ENCODE results near the gene FOXA3.

FOXA3 gene

GRCh38 chr19:45863840-45864628 lies at the start of gene FOXA3:
Gene FOXA3, plus strand, starts transcription at chr19:45864326. Its CDS starts 131 bp downstream, at chr19:45864457.
- DNase-seq (ENCODE audit: low spot score), result peak; percentile 69

DNA sequence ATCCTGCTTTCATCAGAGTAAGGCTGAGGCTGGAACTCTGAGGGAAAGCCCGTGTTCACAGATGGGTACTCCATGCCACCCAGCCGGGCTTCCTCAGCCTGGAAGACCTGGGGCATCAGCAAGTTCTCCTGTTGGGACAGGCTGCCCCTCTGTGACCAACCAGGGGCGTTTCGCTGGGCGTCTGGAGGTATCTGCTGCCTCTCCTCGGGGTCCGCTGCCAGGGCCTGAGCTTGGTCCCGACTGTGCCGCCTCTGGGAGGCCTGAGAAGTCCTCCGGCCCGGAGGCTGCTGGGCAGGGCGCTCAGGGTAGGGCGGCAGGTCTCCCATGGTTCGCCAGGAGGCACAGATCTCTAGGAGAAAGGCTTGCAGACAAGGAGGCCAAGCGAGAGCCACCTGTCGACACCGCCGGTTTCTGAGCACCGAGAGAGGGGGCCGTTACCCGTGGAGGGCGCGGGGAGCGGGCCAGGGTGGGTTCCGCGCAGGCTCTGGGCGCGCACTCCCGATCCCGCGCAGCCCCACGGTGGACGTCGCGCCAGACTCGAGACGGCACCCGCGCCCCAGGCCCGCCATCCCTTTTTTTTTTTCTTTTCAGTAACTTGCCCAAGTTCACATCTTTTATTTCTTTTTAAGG lies 49.2 kb upstream of the FOXA3 start, which contains the start of gene RSPH6A:
Gene RSPH6A (minus strand): TSS at position 458 of the 630 bp plus-strand sequence. CDS start 132 bp downstream, at position 326.
- DNase-seq (ENCODE audit: low spot score), result no peak

- no peak for DNase-seq (ENCODE audit: low spot score)
These were observed 48.5 kb upstream of the FOXA3 start for GRCh38 chr19:45815481-45816216.

DNA sequence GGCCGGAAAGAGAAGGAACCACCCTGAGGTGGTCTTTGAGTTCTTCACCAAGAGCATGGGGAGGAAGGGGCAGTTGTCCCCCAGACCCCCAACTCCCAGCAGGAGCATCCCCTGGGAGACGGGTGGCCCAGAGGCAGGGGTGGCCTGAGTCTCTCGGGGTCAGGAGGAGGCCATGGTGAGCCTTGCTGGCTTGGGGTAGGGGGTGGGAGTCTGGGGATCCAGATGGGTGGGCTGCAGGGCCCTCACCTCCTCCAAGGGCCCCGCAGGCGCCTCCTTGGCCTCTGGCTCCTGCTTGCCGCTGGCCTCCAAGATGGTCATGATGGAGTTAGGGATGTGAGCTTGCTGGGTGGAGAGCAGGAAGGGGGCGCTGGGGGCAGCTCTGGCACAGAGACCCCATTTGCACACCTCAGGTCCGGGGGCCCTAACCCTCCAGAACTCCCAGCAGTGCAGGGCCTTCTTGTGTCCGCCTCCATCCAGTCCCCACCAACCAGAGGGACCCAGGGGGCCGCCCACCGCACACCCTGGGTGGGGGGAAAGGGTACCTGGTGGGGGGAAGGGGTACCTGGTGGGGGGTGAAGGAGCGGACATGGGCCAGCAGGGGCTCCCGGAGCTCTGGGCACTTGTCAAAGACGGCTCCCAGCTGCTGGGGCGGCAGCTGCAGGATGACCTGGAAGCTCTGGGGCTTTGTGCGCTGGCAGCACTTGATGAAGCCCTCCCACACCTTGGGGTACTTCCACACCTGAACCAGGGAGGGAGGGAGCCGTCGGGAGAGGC lies 47.7 kb upstream of the FOXA3 start:
- no peak for DNase-seq (ENCODE audit: low spot score)

DNA sequence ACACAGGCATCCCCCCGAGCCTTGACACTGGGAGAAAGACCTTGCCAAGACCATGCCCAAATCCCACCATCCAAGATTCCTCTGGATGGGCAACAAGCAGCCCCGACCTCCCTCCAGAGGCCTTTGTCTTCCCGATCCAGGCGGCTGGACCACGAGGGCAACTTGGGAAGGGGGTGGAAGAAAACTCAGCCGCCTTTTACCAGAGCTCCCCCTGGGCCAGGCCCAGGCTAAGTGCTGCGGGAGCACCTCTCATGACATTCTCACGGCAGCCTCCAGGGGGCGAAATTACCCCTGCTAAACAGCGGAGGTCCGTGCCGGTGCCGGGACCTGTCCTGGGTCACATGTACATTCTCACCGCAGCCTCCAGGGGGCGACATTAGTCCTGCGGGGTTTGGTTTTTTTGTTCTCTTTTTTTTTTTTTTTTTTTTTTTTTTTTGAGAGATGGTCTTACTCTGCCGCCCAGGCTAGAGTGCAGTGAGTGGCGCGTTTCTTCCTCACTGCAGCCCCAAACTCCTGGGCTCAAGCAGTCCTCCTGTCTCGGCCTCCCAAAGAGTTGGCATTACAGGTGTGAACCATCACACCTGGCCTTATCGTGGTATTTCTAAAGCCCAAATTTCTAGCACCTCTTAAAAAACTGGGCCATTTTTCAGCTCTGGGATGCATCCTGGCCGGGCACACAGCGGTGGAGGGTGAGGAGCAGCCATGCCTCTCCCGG lies 47.0 kb upstream of the FOXA3 start:
- DNase-seq (ENCODE audit: low spot score), result peak; percentile 91

DNA sequence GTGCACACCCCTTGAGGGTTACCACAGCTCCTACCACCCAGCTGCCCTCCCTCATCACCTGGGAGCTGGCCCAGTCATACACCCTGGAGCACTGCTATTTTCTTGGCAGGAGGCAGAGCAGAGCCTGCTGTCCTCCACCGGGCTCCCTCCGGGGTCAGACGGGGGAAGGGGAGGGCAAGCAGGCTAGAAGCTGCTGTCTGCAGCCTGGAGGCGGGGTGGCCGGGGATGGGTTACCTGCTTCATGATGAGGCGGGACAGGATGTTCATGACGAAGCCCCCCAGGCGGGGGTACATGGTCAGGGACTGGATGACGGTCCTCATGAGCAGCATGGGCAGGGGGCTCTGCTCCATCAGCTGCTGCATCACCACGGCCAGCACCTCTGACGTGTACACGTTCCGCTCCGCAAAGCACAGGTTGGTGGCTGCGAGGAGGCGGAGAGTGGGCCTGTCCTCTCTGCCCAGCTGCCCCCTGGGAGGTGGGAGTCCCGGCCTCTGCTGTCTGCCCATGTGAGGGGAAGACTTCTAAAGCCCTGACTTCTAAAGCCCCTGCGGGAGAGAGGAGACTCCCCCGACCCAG lies 46.3 kb upstream of the FOXA3 start:
- peak; percentile 16 for DNase-seq (ENCODE audit: low spot score)

- no peak for DNase-seq (ENCODE audit: low spot score)
These were observed 44.4 kb upstream of the FOXA3 start for GRCh38 chr19:45819769-45820168.

- DNase-seq (ENCODE audit: low spot score), result no peak
These were observed 43.6 kb upstream of the FOXA3 start for GRCh38 chr19:45820413-45821102.

DNA sequence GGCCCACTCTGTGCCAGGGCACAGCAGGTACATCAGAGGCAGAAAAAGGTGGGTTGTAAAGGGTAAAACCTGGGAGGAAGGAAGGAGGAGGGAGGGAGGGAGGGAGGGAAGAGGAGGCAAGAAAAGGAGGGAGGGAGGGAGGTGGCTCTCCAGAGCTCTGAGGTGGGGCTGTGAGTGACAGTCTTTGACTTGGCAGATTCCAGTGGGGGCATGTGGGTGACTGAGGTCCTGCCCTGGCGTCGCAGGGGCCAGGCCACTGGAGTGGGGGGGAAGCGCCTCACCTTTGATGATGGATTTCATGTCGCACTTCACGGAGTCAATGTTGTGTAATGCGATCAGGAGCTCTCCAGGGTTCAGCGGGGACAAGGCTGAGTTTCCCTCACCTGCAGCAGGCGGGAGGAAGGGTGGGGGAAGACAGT lies 43.0 kb upstream of the FOXA3 start:
- no peak for DNase-seq (ENCODE audit: low spot score)

- no peak for DNase-seq (ENCODE audit: low spot score)
These were observed 42.6 kb upstream of the FOXA3 start for GRCh38 chr19:45821570-45821969.

DNA sequence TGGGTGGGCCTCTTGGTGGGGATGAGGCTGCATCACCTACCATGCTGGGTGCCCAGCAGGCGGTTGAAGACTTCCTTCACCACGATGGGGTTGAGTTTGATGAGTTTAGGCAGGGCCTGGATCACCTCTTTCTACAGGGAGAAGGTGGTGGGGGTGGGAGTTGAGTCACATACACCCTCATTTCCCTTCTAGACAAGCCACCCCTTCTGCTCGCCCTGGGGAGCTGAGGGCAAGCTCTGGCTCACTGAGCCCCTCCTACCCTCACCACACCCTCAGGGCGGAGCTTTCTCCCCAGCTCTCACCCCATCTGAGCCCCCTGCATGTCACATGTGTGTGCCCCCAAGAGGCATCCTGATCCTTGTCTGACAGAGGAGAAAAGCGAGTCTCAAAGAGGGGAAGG lies 41.4 kb upstream of the FOXA3 start:
- no peak for DNase-seq (ENCODE audit: low spot score)

- peak; percentile 48 for DNase-seq (ENCODE audit: low spot score)
These were observed 40.9 kb upstream of the FOXA3 start for GRCh38 chr19:45823182-45823581.

GRCh38 chr19:45824041-45824471 lies 40.1 kb upstream of the FOXA3 start:
- DNase-seq (ENCODE audit: low spot score), result peak; percentile 44

DNA sequence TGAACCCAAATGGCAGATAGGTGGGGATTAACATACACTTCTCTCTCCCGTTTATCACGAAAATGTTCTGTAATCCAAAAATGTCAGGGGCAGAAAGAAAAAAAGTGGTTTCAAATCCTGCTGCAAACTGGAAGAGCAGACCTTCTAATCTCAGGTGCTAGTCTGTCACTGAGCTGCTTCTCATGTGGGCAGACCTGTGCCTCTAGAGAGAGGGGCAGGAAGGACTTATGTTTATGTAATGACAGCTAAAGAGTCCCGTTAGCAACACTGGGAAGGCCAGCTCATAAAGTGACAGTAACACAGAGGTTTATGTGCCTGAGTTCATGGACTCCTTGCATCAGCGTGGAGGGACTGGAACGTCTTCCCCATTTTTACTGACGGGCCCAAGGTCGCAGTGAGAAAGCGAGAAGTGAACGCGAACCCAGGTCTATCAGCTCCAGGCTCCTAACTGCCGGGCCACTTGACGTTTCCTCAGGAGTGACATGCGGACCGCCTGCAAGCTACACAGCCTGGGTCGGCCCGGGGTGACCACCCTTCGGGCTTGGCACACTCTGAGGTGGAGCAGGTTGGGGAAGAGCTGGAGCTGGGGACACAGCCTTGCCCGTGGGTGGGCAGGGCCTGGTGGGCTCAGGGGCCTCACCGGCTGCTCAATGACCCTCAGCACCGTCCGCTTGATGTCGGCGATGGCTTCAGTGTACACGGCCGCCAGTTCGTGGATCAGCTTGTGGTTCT lies 39.4 kb upstream of the FOXA3 start:
- no peak for DNase-seq (ENCODE audit: low spot score)

DNA sequence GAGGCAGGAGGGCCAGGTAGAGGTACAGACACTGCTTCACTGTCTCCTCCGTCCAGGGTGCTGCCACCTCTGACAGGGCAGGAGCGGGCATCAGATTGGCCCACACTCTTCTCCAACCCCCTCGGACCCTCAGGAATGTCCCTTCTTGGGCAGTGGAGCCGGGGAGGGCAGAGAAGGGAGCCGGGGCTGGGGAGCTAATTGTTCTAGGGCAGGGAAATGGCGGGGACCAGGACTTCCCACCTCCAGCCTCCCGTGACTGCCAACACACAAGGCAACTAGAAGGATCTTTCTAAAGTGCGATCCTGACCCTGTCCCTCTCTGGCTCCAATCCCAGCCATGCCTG lies 38.9 kb upstream of the FOXA3 start:
- DNase-seq (ENCODE audit: low spot score), result no peak

DNA sequence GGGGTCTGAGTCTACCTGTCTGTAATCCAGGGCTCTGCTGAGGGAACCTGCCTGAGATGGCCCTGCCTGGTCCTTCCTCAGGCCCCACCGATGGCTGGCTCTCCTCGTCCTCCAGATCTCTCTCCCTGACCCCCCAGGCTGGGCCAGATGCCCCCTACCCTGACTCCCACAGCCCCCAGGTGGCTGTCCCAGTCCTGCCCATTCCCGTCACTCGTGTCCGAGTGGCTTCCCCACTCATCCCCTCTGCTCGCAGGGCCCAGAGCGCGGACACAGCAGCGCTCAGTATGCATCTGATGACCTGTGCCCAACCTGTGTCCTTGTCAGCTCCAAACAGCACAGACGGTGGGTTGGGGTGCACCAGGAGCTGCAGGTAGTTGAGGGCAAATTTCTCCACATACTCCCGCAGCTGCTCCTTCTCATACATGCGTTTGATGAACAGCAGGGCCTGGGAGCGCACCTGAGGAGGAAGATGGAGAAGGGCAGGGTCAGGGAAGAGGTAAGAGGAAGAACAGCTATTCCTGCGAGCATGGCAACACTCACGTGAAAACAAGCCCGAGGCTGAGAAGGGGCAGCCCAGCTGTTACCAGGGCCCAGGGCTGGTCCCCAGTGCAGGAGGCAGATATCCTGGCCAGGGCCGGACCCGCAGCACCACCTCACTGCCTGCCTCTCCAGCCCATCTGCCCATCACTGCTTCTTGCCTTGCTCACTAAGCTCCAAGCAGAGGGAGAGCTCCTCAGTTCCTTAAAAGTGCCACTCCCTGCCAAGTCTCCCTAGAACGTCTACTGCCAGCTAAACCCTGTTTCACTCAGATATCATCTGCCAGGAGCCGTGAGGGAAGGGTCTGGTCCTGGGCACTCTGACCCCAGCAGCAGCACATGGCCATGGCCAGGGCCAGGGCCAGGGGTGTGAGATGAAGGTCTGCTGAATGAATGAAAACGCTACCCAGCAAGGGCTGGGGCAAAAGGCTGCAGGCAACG lies 37.9 kb upstream of the FOXA3 start:
- no peak for DNase-seq (ENCODE audit: low spot score)

DNA sequence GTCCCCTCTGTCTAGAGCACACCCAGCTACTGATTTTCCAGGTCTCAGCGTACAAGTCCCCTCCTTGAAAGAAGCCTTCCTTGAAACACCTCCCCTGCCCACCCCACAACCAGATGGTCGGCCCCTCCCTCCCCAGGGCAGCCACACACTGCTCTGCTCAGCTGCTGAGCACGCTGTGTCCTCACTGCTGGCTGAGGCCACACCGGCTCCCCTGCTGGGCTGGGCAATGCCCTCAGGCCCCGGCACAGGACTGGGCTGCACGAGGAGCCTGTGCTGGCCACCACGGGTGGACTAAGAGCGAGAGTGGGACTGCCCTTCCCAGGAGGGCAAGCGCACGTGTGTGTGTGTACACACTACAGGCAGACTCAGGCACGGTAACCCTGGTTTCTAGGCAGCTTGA lies 37.2 kb upstream of the FOXA3 start:
- no peak for DNase-seq (ENCODE audit: low spot score)

DNA sequence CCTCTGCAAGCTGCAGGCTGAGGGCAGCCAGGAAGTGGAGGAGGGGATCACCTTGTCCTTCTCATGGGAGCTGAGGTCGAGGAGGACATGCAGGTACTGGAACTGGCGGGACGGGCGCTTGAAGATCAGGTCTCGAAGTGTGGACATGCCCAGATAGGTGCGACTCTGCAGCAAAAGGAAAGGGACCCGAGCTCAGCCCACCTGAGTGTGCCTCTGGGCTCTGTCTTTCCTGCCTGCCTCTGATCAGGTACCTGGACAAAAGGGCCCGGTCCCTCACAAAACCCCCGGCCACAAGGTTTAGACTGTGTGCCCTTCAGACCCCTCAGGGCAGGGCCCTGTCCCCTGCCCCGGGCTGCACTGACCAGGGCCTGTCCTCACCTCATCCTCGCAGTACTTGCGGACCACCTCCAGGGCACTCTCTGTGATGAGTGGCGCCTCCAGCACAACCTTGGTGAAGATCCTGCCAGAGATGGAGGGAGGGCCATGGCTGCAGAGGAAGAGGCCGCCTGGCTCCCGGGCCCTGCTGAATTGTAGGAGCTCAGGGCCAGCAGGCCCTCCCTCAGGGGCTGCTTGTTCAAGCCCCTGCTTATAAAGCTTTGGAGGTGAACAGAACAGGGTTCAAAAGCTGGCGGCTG lies 36.5 kb upstream of the FOXA3 start:
- DNase-seq (ENCODE audit: low spot score), result no peak

All from kidney tubule cell (primary cell).